Right forelimb (tissue), 1 donor: ENCODE results near the gene XPO1.
"Not testable (repeated sequence)": the region's sequence is repeated elsewhere in the genome, so short reads cannot be mapped to it uniquely, and the experiment has no call there.

ENCODE experiments used
- DNase-seq: peaks from one replicate; pipeline ENCODE4 v3.0.0-alpha.2; 2018

XPO1 gene

GRCh38 chr2:61535449-61535848, 2.7 kb downstream of the XPO1 start:
- no peak for DNase-seq

- no peak for DNase-seq
Measured at GRCh38 chr2:61534926-61535325, 3.2 kb downstream of the XPO1 start.

- DNase-seq, result no peak
Measured at GRCh38 chr2:61530749-61531148, 7.4 kb downstream of the XPO1 start.

- DNase-seq, result no peak
Measured at GRCh38 chr2:61529944-61530735, 8.0 kb downstream of the XPO1 start.

- no peak for DNase-seq
Measured at GRCh38 chr2:61520261-61520660, 17.9 kb downstream of the XPO1 start.

GRCh38 chr2:61512768-61513398, 25.3 kb downstream of the XPO1 start:
- DNase-seq, result no peak

- DNase-seq, result no peak
Measured at GRCh38 chr2:61510674-61511671, 27.2 kb downstream of the XPO1 start.

- DNase-seq, result no peak
Measured at GRCh38 chr2:61504949-61505348, 33.2 kb downstream of the XPO1 start.

- no peak for DNase-seq
Measured at GRCh38 chr2:61499060-61499459, 39.1 kb downstream of the XPO1 start.

- DNase-seq, result no peak
Measured at GRCh38 chr2:61493523-61493942, 44.6 kb downstream of the XPO1 start.

GRCh38 chr2:61492476-61492875, 45.7 kb downstream of the XPO1 start:
- no peak for DNase-seq

- no peak for DNase-seq
Measured at GRCh38 chr2:61485281-61485680, 52.9 kb downstream of the XPO1 start.

- no peak for DNase-seq
Measured at GRCh38 chr2:61478086-61478485, 60.1 kb downstream of the XPO1 start.

GRCh38 chr2:61476929-61477589, 61.1 kb downstream of the XPO1 start:
- DNase-seq, result not testable (repeated sequence)

- DNase-seq, result no peak
Measured at GRCh38 chr2:61471905-61472805, 66.0 kb downstream of the XPO1 start.

GRCh38 chr2:61470965-61471904, 66.9 kb downstream of the XPO1 start, which contains the start of gene USP34:
Gene USP34, minus strand, starts transcription at chr2:61471087. Its CDS starts 395 bp downstream, at chr2:61470692.
- DNase-seq, result peak; percentile 97

- DNase-seq, result peak; percentile 93
Measured at GRCh38 chr2:61470122-61470951, 67.8 kb downstream of the XPO1 start.

GRCh38 chr2:61469424-61470121, 68.6 kb downstream of the XPO1 start:
- no peak for DNase-seq

GRCh38 chr2:61468231-61468630, 69.9 kb downstream of the XPO1 start:
- not testable (repeated sequence) for DNase-seq
